HCT116 (cell line): ENCODE measurements around the gene BCL11B. TPM values are rescaled to one million over a fixed set of nuclear protein-coding genes. Genes with fewer than 3 reads are reported as not detected.

ENCODE experiments used
- ATAC-seq: fragments of 200-7000 bp; cut with Tn5 transposase; 2 replicates; pipeline ENCODE4 v1.9.1; 2020; ENCODE audit warnings: mild to moderate bottlenecking, moderate library complexity
- BruUV-seq: library from RNA; stranded (reverse); fragments of 400-500 nt; replicated peaks from 2 replicates; lab custom pipeline; 2021; lab: Mats Ljungman, UMichigan
- CTCF ChIA-PET: fragments of 300-600 bp; sonication (Branson Sonifier 250); formaldehyde crosslinking; loops from one replicate; lab custom pipeline; 2021; ENCODE audit warnings: antibody characterized with exemption; lab: Charles Lee
- POLR2A ChIA-PET: fragments of 300-600, 350-600 bp; sonication (Branson Sonifier 250); formaldehyde crosslinking; loops from one replicate; lab custom pipeline; 2021; ENCODE audit warnings: antibody characterized with exemption; lab: Charles Lee
- RAD21 ChIA-PET, 2 experiments: fragments of 300-600 bp; sonication (Branson Sonifier 250); formaldehyde crosslinking; loops; one replicate each; lab custom pipeline; 2023; ENCODE audit warnings: low total read pairs in 2 of 2; ENCODE audit not compliant: uncharacterized antibody in 2 of 2, unreplicated experiment in 2 of 2, low non-redundant PET in 1 of 2; lab: Charles Lee
- DNase-seq: peaks from one replicate; pipeline ENCODE4 v3.0.0-alpha.2; 2010; ENCODE audit warnings: low read depth, low spot score
- H2AFZ ChIP-seq: fragments of 200-600 bp; shearing (Covaris generic), sonication (generic); 2 replicates; pipeline ENCODE4 v1.6.1; 2017; ENCODE audit warnings: low read depth, mixed run types, mixed read lengths, antibody characterized with exemption, low read length; ENCODE audit not compliant: poor library complexity, severe bottlenecking
- H3K27ac ChIP-seq: 2 replicates; pipeline ENCODE4 v1.5.1; 2012; ENCODE audit warnings: low read depth, low read length
- H3K27me3 ChIP-seq: fragments of 200-600 bp; sonication (generic); 2 replicates; pipeline ENCODE4 v1.6.1; 2016; ENCODE audit warnings: mixed run types, low read length, mixed read lengths; ENCODE audit not compliant: insufficient read depth
- H3K36me3 ChIP-seq, 2 experiments: fragments of 200-500 bp in 1 of 2; fragments of 200-600 bp in 1 of 2; sonication (Bioruptor generic) in 1 of 2; sonication (generic) in 1 of 2; 2 replicates each; pipeline versions ENCODE4 v1.5.1 to v1.6.1; 2014 to 2016; ENCODE audit warnings: low read length in 2 of 2, inconsistent platforms in 1 of 2, mixed read lengths in 1 of 2, mixed run types in 1 of 2; ENCODE audit not compliant: insufficient read depth in 2 of 2, control insufficient read depth in 1 of 2
- H3K4me1 ChIP-seq, 2 experiments: fragments of 200-600 bp in 1 of 2; sonication (generic) in 1 of 2; 2 replicates each; pipeline versions ENCODE4 v1.5.1 to v1.6.1; 2012 to 2017; ENCODE audit warnings: low read length in 2 of 2, inconsistent platforms in 1 of 2, mild to moderate bottlenecking in 1 of 2, mixed read lengths in 1 of 2, mixed run types in 1 of 2, moderate library complexity in 1 of 2; ENCODE audit not compliant: insufficient read depth in 2 of 2, control insufficient read depth in 1 of 2
- H3K4me2 ChIP-seq: fragments of 200-600 bp; sonication (generic); 2 replicates; pipeline ENCODE4 v1.6.1; 2017; ENCODE audit warnings: mixed run types, low read length, mixed read lengths
- H3K4me3 ChIP-seq, 2 experiments: fragments of 200-600 bp in 1 of 2; sonication (generic) in 1 of 2; replicated peaks in 1 of 2; 2 replicates each; pipeline ENCODE4 v1.5.1; 2011 to 2016; ENCODE audit warnings: low read length in 2 of 2, control low read depth in 1 of 2, low read depth in 1 of 2, mild to moderate bottlenecking in 1 of 2, mixed read lengths in 1 of 2, mixed run types in 1 of 2
- H3K79me2 ChIP-seq: fragments of 200-600 bp; sonication (generic); 2 replicates; pipeline ENCODE4 v1.6.1; 2017; ENCODE audit warnings: mild to moderate bottlenecking, mixed run types, low read length, moderate library complexity, mixed read lengths; ENCODE audit not compliant: insufficient read depth
- H3K9ac ChIP-seq: fragments of 200-600 bp; sonication (generic); 2 replicates; pipeline ENCODE4 v1.6.1; 2016; ENCODE audit warnings: low read length, mixed read lengths
- H3K9me2 ChIP-seq: fragments of 200-600 bp; sonication (generic), shearing (Covaris generic); 2 replicates; pipeline ENCODE4 v1.6.1; 2017; ENCODE audit warnings: mixed run types, mild to moderate bottlenecking, moderate library complexity; ENCODE audit not compliant: insufficient read depth
- H3K9me3 ChIP-seq, 2 experiments: fragments of 200-500 bp in 1 of 2; fragments of 200-600 bp in 1 of 2; sonication (Bioruptor generic) in 1 of 2; sonication (generic) in 1 of 2; 2 replicates each; pipeline ENCODE4 v1.6.1; 2014 to 2017; ENCODE audit warnings: low read length in 2 of 2, mixed read lengths in 2 of 2, inconsistent platforms in 1 of 2, low read depth in 1 of 2, mild to moderate bottlenecking in 1 of 2, mixed run types in 1 of 2, moderate library complexity in 1 of 2; ENCODE audit not compliant: control insufficient read depth in 1 of 2, insufficient read depth in 1 of 2
- H4K20me1 ChIP-seq: fragments of 200-600 bp; sonication (generic), shearing (Covaris generic); 2 replicates; pipeline ENCODE4 v1.6.1; 2017; ENCODE audit warnings: mixed run types, mild to moderate bottlenecking, moderate library complexity; ENCODE audit not compliant: insufficient read depth
- ATF3 ChIP-seq: IDR thresholded peaks from 2 replicates; pipeline ENCODE4 v1.6.1; 2012
- CTCF ChIP-seq, 3 experiments: fragments of 200-600 bp in 1 of 3; sonication (generic) in 1 of 3; IDR thresholded peaks in 2 of 3; conservative IDR thresholded peaks in 1 of 3; 2 replicates each; pipeline ENCODE4 v1.5.1; 2012 to 2017; ENCODE audit warnings: low read depth in 2 of 3, low read length in 2 of 3, antibody characterized with exemption in 1 of 3, borderline replicate concordance in 1 of 3, control low read depth in 1 of 3, mild to moderate bottlenecking in 1 of 3, mixed read lengths in 1 of 3, mixed run types in 1 of 3, moderate library complexity in 1 of 3; ENCODE audit not compliant: insufficient read depth in 1 of 3
- EGR1 ChIP-seq: IDR thresholded peaks from 2 replicates; pipeline ENCODE4 v1.6.1; 2012; ENCODE audit warnings: low read depth
- EZH2 ChIP-seq: fragments of 200-600 bp; sonication (generic); IDR thresholded peaks from 2 replicates; pipeline ENCODE4 v1.6.1; 2017; ENCODE audit warnings: antibody characterized with exemption, mixed run types
- JUND ChIP-seq: IDR thresholded peaks from 2 replicates; pipeline ENCODE4 v1.6.1; 2012
- MAX ChIP-seq: IDR thresholded peaks from 2 replicates; pipeline ENCODE4 v1.6.1; 2012
- POLR2A ChIP-seq: IDR thresholded peaks from 2 replicates; pipeline ENCODE4 v1.7.0; 2011; ENCODE audit warnings: borderline replicate concordance; ENCODE audit not compliant: insufficient read depth, insufficient read length; ENCODE audit errors: extremely low read depth
- RAD21 ChIP-seq: IDR thresholded peaks from 2 replicates; pipeline ENCODE4 v1.6.1; 2012; ENCODE audit warnings: low read depth, mild to moderate bottlenecking
- REST ChIP-seq: IDR thresholded peaks from 2 replicates; pipeline ENCODE4 v1.6.1; 2012; ENCODE audit warnings: low read depth
- SP1 ChIP-seq: IDR thresholded peaks from 2 replicates; pipeline ENCODE4 v1.6.1; 2012; ENCODE audit warnings: low read depth
- TCF7L2 ChIP-seq: IDR thresholded peaks from 2 replicates; pipeline ENCODE4 v1.7.0; 2011; ENCODE audit warnings: borderline replicate concordance, inconsistent platforms; ENCODE audit not compliant: insufficient read depth, insufficient read length; ENCODE audit errors: extremely low read depth
- ZBTB33 ChIP-seq: IDR thresholded peaks from 2 replicates; pipeline ENCODE4 v1.6.1; 2011; ENCODE audit warnings: mild to moderate bottlenecking, low read length, moderate library complexity; ENCODE audit not compliant: insufficient replicate concordance; ENCODE audit errors: extremely low read depth
- ZFX ChIP-seq: fragments of 450-650 bp; IDR thresholded peaks from 2 replicates; pipeline ENCODE4 v1.6.1; 2017
- intact Hi-C: fragments of 100-400 bp; cut with micrococcal nuclease; formaldehyde crosslinking; loops from 2 replicates; pipeline ENCODE4 v1.10.0; 2022
- total RNA-seq: library from RNA; stranded (reverse); gene quantifications from one replicate; pipeline ENCODE4 v1.2.1, GENCODE V29; 2021; ENCODE audit not compliant: unreplicated experiment

Gene BCL11B
- total RNA-seq, 1 experiment from 2014 or later: 1.1 TPM

- Histone ChIP-seq H3K4me3 (no peak overlapping the region), H4K20me1 (no peaks in the 10 kb centered on the region)
Measured at GRCh38 chr14:99258341-99258861, 13.6 kb downstream of the BCL11B start.

More at GRCh38 chr14:99258341-99258861, 13.6 kb downstream of the BCL11B start:
- Histone ChIP-seq H3K36me3 (no peaks in the 10 kb centered on the region), H3K9me2 (no peaks in the 10 kb centered on the region), H3K9ac (no peak overlapping the region), H3K27me3 (no peaks in the 10 kb centered on the region), H3K4me1 (peaks cover 6% of the 10 kb centered on the region in 2 experiments), H2AFZ (no peak overlapping the region), H3K4me2 (no peak overlapping the region), H3K79me2 (no peaks in the 10 kb centered on the region), H3K27ac (no peak overlapping the region), H3K9me3 (no peaks in the 10 kb centered on the region)
- BruUV-seq: no TSS peak
- ChIA-PET POLR2A (no interaction called here), RAD21 (no interaction called here), CTCF (no interaction called here)
- TF ChIP-seq EGR1 (no peak), ATF3 (no peak), SP1 (no peak), RAD21 (no peak), MAX (no peak), REST (no peak), JUND (no peak), TCF7L2 (no peak), EZH2 (no peak), POLR2A (no peak), CTCF (IDR thresholded peaks at IDR 0.05 in 2 of 3, conservative IDR thresholded peaks at IDR 0.05 in 1 of 3; ENCODE audit: borderline replicate concordance in 1 of 3, insufficient read depth in 1 of 3, low read depth in 2 of 3, low read length in 2 of 3) (no peak), ZFX (no peak), ZBTB33 (no peak)
- DNase-seq: no peak
- no peak for ATAC-seq
- intact Hi-C loops: no loop called here
